Measurements from ENCODE around the gene NEB. TPM values are rescaled to one million over a fixed set of nuclear protein-coding genes. Genes with fewer than 3 reads are reported as not detected.

The NEB gene
- polyA plus RNA-seq, 1 donor from 2014 or later, result 0.38 TPM

DNA sequence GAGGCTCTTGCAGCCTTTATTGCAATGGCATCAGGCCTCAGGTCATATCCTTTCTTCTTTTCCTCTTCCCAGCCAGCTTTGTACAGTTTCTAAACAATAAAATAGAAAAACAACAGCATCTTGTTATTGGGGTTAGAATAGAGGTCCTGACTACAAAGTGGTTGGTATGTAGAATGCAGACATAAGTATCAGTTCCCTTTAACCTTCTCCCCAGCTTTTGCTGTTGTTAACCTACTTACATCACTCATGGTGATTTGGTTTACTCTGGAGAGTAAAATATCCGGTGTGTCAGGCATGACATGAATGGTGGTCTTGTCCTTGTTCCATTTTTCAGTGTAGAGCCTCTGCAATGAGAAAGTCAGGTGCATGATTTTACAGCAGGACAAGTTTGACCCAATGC, 69.8 kb downstream of the NEB start:
- no peak overlapping the region for H3K4me2 ChIP-seq (ENCODE audit: low read length)
- TF ChIP-seq MXI1 (conservative IDR thresholded peaks at IDR 0.05; ENCODE audit: poor library complexity, severe bottlenecking), result no peak
- no peak for TF ChIP-seq RAD21 (conservative IDR thresholded peaks at IDR 0.05)
- no peak for TF ChIP-seq TAF1 (IDR thresholded peaks at IDR 0.05; ENCODE audit: low read depth)
- no peaks in the 10 kb centered on the region for H4K20me1 ChIP-seq (ENCODE audit: insufficient read depth)
- H3K9me3 ChIP-seq (ENCODE audit: low read length), result no peaks in the 10 kb centered on the region
- H3F3A ChIP-seq (ENCODE audit: insufficient read depth, low read length, poor library complexity, severe bottlenecking), result no peaks in the 10 kb centered on the region
- no peak overlapping the region for H3K4me3 ChIP-seq (ENCODE audit: low read length)
- H3K9ac ChIP-seq (ENCODE audit: low read length), result no peak overlapping the region
- H3K9me2 ChIP-seq (ENCODE audit: insufficient read depth, low read length), result no peaks in the 10 kb centered on the region
- no peaks in the 10 kb centered on the region for H3K36me3 ChIP-seq (ENCODE audit: insufficient read depth, low read length)
- no peaks in the 10 kb centered on the region for H3K79me2 ChIP-seq (replicated peaks; ENCODE audit: insufficient read depth, low read length)
- no peak overlapping the region for H3K27ac ChIP-seq (ENCODE audit: low read length)
- no peak overlapping the region for H2AFZ ChIP-seq (ENCODE audit: low read depth, low read length)
- H3K27me3 ChIP-seq (ENCODE audit: insufficient read depth, low read depth, low read length), result no peaks in the 10 kb centered on the region

DNA sequence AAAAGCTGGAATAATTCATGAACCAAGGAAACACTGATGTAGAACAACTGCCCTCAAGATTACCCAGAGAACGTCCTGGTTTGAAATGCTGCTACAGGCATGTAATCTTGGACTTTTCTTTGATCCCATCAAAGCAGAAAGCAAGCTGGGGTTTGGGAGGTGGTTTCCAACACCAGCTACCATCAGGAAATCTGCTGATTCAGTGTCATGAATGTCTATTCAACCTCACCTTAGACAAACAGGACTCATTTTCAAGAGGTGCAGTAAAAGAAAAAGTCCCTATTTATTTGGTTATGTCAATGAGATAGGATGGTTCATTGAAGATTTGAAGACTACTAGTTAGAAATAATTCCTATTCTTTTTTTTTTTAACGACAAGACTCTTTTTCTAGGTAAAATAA, 72.7 kb downstream of the NEB start:
- Histone ChIP-seq H3K9me2 (ENCODE audit: insufficient read depth, low read length) (no peaks in the 10 kb centered on the region), H3K9ac (ENCODE audit: low read length) (no peak overlapping the region), H3F3A (ENCODE audit: insufficient read depth, low read length, poor library complexity, severe bottlenecking) (no peaks in the 10 kb centered on the region), H3K27me3 (ENCODE audit: insufficient read depth, low read depth, low read length) (no peaks in the 10 kb centered on the region), H3K36me3 (ENCODE audit: insufficient read depth, low read length) (no peaks in the 10 kb centered on the region), H4K20me1 (ENCODE audit: insufficient read depth) (no peaks in the 10 kb centered on the region), H3K79me2 (replicated peaks; ENCODE audit: insufficient read depth, low read length) (no peaks in the 10 kb centered on the region), H2AFZ (ENCODE audit: low read depth, low read length) (no peak overlapping the region), H3K4me3 (ENCODE audit: low read length) (no peak overlapping the region), H3K27ac (ENCODE audit: low read length) (no peak overlapping the region), H3K4me2 (ENCODE audit: low read length) (no peak overlapping the region), H3K9me3 (ENCODE audit: low read length) (no peaks in the 10 kb centered on the region)
- TF ChIP-seq, protein P1, sequence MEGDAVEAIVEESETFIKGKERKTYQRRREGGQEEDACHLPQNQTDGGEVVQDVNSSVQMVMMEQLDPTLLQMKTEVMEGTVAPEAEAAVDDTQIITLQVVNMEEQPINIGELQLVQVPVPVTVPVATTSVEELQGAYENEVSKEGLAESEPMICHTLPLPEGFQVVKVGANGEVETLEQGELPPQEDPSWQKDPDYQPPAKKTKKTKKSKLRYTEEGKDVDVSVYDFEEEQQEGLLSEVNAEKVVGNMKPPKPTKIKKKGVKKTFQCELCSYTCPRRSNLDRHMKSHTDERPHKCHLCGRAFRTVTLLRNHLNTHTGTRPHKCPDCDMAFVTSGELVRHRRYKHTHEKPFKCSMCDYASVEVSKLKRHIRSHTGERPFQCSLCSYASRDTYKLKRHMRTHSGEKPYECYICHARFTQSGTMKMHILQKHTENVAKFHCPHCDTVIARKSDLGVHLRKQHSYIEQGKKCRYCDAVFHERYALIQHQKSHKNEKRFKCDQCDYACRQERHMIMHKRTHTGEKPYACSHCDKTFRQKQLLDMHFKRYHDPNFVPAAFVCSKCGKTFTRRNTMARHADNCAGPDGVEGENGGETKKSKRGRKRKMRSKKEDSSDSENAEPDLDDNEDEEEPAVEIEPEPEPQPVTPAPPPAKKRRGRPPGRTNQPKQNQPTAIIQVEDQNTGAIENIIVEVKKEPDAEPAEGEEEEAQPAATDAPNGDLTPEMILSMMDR (IDR thresholded peaks at IDR 0.05; ENCODE audit: poor library complexity, severe bottlenecking), result no peak
- TF ChIP-seq POLR2AphosphoS5 (IDR thresholded peaks at IDR 0.05) (no peak), EP300 (conservative IDR thresholded peaks at IDR 0.05; ENCODE audit: poor library complexity, severe bottlenecking) (no peak), SMC3 (conservative IDR thresholded peaks at IDR 0.05; ENCODE audit: poor library complexity) (no peak), MXI1 (conservative IDR thresholded peaks at IDR 0.05; ENCODE audit: poor library complexity, severe bottlenecking) (no peak), EZH2 (IDR thresholded peaks at IDR 0.05; ENCODE audit: borderline replicate concordance, insufficient read depth, low read length, poor library complexity, severe bottlenecking) (no peak), TAF1 (IDR thresholded peaks at IDR 0.05; ENCODE audit: low read depth) (no peak), RAD21 (conservative IDR thresholded peaks at IDR 0.05) (no peak)
- TF ChIP-seq, protein P2, sequence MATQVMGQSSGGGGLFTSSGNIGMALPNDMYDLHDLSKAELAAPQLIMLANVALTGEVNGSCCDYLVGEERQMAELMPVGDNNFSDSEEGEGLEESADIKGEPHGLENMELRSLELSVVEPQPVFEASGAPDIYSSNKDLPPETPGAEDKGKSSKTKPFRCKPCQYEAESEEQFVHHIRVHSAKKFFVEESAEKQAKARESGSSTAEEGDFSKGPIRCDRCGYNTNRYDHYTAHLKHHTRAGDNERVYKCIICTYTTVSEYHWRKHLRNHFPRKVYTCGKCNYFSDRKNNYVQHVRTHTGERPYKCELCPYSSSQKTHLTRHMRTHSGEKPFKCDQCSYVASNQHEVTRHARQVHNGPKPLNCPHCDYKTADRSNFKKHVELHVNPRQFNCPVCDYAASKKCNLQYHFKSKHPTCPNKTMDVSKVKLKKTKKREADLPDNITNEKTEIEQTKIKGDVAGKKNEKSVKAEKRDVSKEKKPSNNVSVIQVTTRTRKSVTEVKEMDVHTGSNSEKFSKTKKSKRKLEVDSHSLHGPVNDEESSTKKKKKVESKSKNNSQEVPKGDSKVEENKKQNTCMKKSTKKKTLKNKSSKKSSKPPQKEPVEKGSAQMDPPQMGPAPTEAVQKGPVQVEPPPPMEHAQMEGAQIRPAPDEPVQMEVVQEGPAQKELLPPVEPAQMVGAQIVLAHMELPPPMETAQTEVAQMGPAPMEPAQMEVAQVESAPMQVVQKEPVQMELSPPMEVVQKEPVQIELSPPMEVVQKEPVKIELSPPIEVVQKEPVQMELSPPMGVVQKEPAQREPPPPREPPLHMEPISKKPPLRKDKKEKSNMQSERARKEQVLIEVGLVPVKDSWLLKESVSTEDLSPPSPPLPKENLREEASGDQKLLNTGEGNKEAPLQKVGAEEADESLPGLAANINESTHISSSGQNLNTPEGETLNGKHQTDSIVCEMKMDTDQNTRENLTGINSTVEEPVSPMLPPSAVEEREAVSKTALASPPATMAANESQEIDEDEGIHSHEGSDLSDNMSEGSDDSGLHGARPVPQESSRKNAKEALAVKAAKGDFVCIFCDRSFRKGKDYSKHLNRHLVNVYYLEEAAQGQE (IDR thresholded peaks at IDR 0.05; ENCODE audit: borderline replicate concordance), result no peak

DNA sequence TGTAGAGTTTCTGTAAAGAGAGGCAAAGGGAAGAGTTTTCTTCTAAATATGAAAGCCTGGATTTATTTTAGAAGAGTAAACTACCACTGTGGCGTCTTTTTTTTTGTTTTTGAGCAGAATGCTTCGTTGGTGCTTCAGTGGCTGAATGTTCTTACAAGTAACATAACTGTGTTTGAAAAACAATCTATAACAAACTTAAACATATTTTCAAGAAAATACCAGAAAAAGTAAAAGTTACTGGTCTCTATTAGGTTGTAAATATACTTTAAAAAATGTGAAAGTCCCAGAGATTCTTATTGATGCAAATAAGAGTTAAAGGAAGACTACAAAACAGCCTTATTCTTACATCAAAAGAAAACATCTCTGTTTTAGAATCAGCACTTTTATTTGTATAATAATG, 76.2 kb downstream of the NEB start:
- no peak overlapping the region for H2AFZ ChIP-seq (ENCODE audit: low read depth, low read length)
- H4K20me1 ChIP-seq (ENCODE audit: insufficient read depth), result no peaks in the 10 kb centered on the region
- no peaks in the 10 kb centered on the region for H3K27me3 ChIP-seq (ENCODE audit: insufficient read depth, low read depth, low read length)
- no peak overlapping the region for H3K9ac ChIP-seq (ENCODE audit: low read length)
- no peaks in the 10 kb centered on the region for H3K9me3 ChIP-seq (ENCODE audit: low read length)
- no peaks in the 10 kb centered on the region for H3K79me2 ChIP-seq (replicated peaks; ENCODE audit: insufficient read depth, low read length)
- no peaks in the 10 kb centered on the region for H3F3A ChIP-seq (ENCODE audit: insufficient read depth, low read length, poor library complexity, severe bottlenecking)
- TF ChIP-seq POLR2AphosphoS5 (IDR thresholded peaks at IDR 0.05), result no peak
- no peak for TF ChIP-seq TAF1 (IDR thresholded peaks at IDR 0.05; ENCODE audit: low read depth)
- TF ChIP-seq RAD21 (conservative IDR thresholded peaks at IDR 0.05), result no peak
- no peak for TF ChIP-seq EZH2 (IDR thresholded peaks at IDR 0.05; ENCODE audit: borderline replicate concordance, insufficient read depth, low read length, poor library complexity, severe bottlenecking)
- TF ChIP-seq, protein P1 (IDR thresholded peaks at IDR 0.05; ENCODE audit: poor library complexity, severe bottlenecking), result no peak
- TF ChIP-seq MXI1 (conservative IDR thresholded peaks at IDR 0.05; ENCODE audit: poor library complexity, severe bottlenecking), result no peak
- TF ChIP-seq, protein P2 (IDR thresholded peaks at IDR 0.05; ENCODE audit: borderline replicate concordance), result no peak
- no peak for TF ChIP-seq EP300 (conservative IDR thresholded peaks at IDR 0.05; ENCODE audit: poor library complexity, severe bottlenecking)
- no peak for TF ChIP-seq SMC3 (conservative IDR thresholded peaks at IDR 0.05; ENCODE audit: poor library complexity)
- H3K4me2 ChIP-seq (ENCODE audit: low read length), result no peak overlapping the region
- no peaks in the 10 kb centered on the region for H3K9me2 ChIP-seq (ENCODE audit: insufficient read depth, low read length)
- no peak overlapping the region for H3K4me3 ChIP-seq (ENCODE audit: low read length)
- no peak overlapping the region for H3K27ac ChIP-seq (ENCODE audit: low read length)
- no peaks in the 10 kb centered on the region for H3K36me3 ChIP-seq (ENCODE audit: insufficient read depth, low read length)
